Measurements from ENCODE around the gene TENM4. TPM values are rescaled to one million over a fixed set of nuclear protein-coding genes. Genes with fewer than 3 reads are reported as not detected.

The TENM4 gene
- polyA plus RNA-seq, 1 of the 3 experiments (the other 2 are of a cell fraction) = 16.7 TPM

- H3K36me3 ChIP-seq (replicated peaks in 1 of 2; ENCODE audit: control insufficient read depth in 1 of 2, insufficient read depth in 2 of 2, low read length in 1 of 2) = no peaks in the 10 kb centered on the region
- CTCF ChIA-PET = no interaction called here
- no peak overlapping the region for H3K4me2 ChIP-seq
- no peaks in the 10 kb centered on the region for H3K9me2 ChIP-seq
- DNase-seq = no peak
- no peaks in the 10 kb centered on the region for H3F3A ChIP-seq (replicated peaks; ENCODE audit: insufficient read depth)
- H3K27ac ChIP-seq (ENCODE audit: low read depth in 2 of 2, low read length in 1 of 2) = no peak overlapping the region
- H2AFZ ChIP-seq (ENCODE audit: low read depth) = no peak overlapping the region
- H3K4me3 ChIP-seq (ENCODE audit: low read depth in 2 of 2, low read length in 1 of 2) = no peak overlapping the region
- H3K79me2 ChIP-seq (ENCODE audit: insufficient read depth) = no peaks in the 10 kb centered on the region
- H3K27me3 ChIP-seq (ENCODE audit: insufficient read depth) = no peaks in the 10 kb centered on the region
- POLR2A ChIA-PET = no interaction called here
- H3K9me3 ChIP-seq = no peaks in the 10 kb centered on the region
- H3K4me1 ChIP-seq (ENCODE audit: control insufficient read depth in 1 of 2, insufficient read depth in 2 of 2, low read depth in 1 of 2, low read length in 1 of 2) = peaks cover 0 to 18% of the 10 kb centered on the region in 2 experiments; a peak in 1 of 4 replicates
- WGBS (ENCODE audit: low lambda C conversion rate) = 85% methylated on average over 3 of the region's 4 CpGs
- TF ChIP-seq GATA2 (CRISPR knock-in tag; IDR thresholded peaks at IDR 0.05) (no peak), USF2 (IDR thresholded peaks at IDR 0.05; ENCODE audit: borderline replicate concordance, low read depth, low read length) (no peak), RFX5 (IDR thresholded peaks at IDR 0.05; ENCODE audit: low read length) (no peak), MXI1 (IDR thresholded peaks at IDR 0.05; ENCODE audit: low read depth, low read length) (no peak), TEAD4 (IDR thresholded peaks at IDR 0.05; ENCODE audit: borderline replicate concordance, insufficient read depth) (no peak), PBX3 (IDR thresholded peaks at IDR 0.05) (no peak), ELF1 (IDR thresholded peaks at IDR 0.05) (no peak)
- H4K20me1 ChIP-seq (ENCODE audit: insufficient read depth) = no peaks in the 10 kb centered on the region
- H3K9ac ChIP-seq = no peak overlapping the region
These were observed 175.0 kb downstream of the TENM4 start for GRCh38 chr11:79265756-79266322.

GRCh38 chr11:79264284-79264683, 176.5 kb downstream of the TENM4 start:
- Histone ChIP-seq H3K4me2 (no peak overlapping the region), H3K27ac (ENCODE audit: low read depth in 2 of 2, low read length in 1 of 2) (no peak overlapping the region), H3K27me3 (ENCODE audit: insufficient read depth) (no peaks in the 10 kb centered on the region), H3K36me3 (replicated peaks in 1 of 2; ENCODE audit: control insufficient read depth in 1 of 2, insufficient read depth in 2 of 2, low read length in 1 of 2) (no peaks in the 10 kb centered on the region), H3K4me1 (ENCODE audit: control insufficient read depth in 1 of 2, insufficient read depth in 2 of 2, low read depth in 1 of 2, low read length in 1 of 2) (peaks cover 0 to 9% of the 10 kb centered on the region in 2 experiments; a peak in 1 of 4 replicates), H3K9ac (no peak overlapping the region), H3K79me2 (ENCODE audit: insufficient read depth) (no peaks in the 10 kb centered on the region), H3F3A (replicated peaks; ENCODE audit: insufficient read depth) (no peaks in the 10 kb centered on the region), H3K4me3 (ENCODE audit: low read depth in 2 of 2, low read length in 1 of 2) (no peak overlapping the region), H3K9me3 (no peaks in the 10 kb centered on the region), H4K20me1 (ENCODE audit: insufficient read depth) (no peaks in the 10 kb centered on the region), H2AFZ (ENCODE audit: low read depth) (no peak overlapping the region), H3K9me2 (no peaks in the 10 kb centered on the region)
- 95% methylated on average over 6 of the region's 6 CpGs for WGBS (ENCODE audit: low lambda C conversion rate)
- ChIA-PET CTCF (no interaction called here), POLR2A (no interaction called here)
- TF ChIP-seq YY1 (IDR thresholded peaks at IDR 0.05; ENCODE audit: low read depth) (no peak), FOXJ3 (CRISPR knock-in tag; IDR thresholded peaks at IDR 0.05) (no peak), EZH2phosphoT487 (IDR thresholded peaks at IDR 0.05; ENCODE audit: borderline replicate concordance, low read depth) (no peak), MEF2A (IDR thresholded peaks at IDR 0.05; ENCODE audit: borderline replicate concordance, low read depth) (no peak), POLR2AphosphoS5 (IDR thresholded peaks at IDR 0.05; ENCODE audit: low read depth, low read length) (no peak), CTCF (IDR thresholded peaks at IDR 0.05) (no peak), SMC3 (IDR thresholded peaks at IDR 0.05; ENCODE audit: low read depth, low read length) (no peak), PBX3 (IDR thresholded peaks at IDR 0.05) (no peak), RAD21 (IDR thresholded peaks at IDR 0.05; ENCODE audit: low read length) (no peak)
- DNase-seq = no peak

All from SK-N-SH (cell line).